Measurements from ENCODE around the gene SMAD6.

The SMAD6 gene

GRCh38 chr15:66770518-66771350 is 68.7 kb downstream of the SMAD6 start:
- H2AK5ac ChIP-seq (ENCODE audit: low read length), result no peak overlapping the region
- peaks cover 45% of the 10 kb centered on the region for H3K79me1 ChIP-seq (ENCODE audit: low read length)
- DNase-seq, result no peak
- H3K23ac ChIP-seq (ENCODE audit: low read length), result no peak overlapping the region
- no peak overlapping the region for H3K4me2 ChIP-seq (ENCODE audit: low read length)
- no peak overlapping the region for H4K5ac ChIP-seq (ENCODE audit: low read length)
- no peaks in the 10 kb centered on the region for H3K27me3 ChIP-seq (ENCODE audit: insufficient read depth, low read length, poor library complexity)
- H3K4me3 ChIP-seq (ENCODE audit: low read length), result no peak overlapping the region
- H2BK120ac ChIP-seq (ENCODE audit: low read depth, low read length), result no peak overlapping the region
- H4K8ac ChIP-seq (ENCODE audit: low read depth, low read length), result no peak overlapping the region
- peaks cover 31% of the 10 kb centered on the region for H3K79me2 ChIP-seq (ENCODE audit: control insufficient read depth, insufficient read depth, low read length)
- H3K4me1 ChIP-seq (ENCODE audit: control insufficient read depth, low read depth, low read length), result peaks cover 3% of the 10 kb centered on the region
- no CpG with 5 or more reads among the region's 14 CpGs for WGBS (ENCODE audit: extremely low coverage, insufficient coverage, low lambda C conversion rate)
- H3K18ac ChIP-seq (ENCODE audit: low read length), result peak overlapping the region; percentile 34
- no peak overlapping the region for H3K9ac ChIP-seq (ENCODE audit: low read length)
- H3K27ac ChIP-seq (ENCODE audit: low read depth, low read length), result no peak overlapping the region
- H3K36me3 ChIP-seq (ENCODE audit: control insufficient read depth, insufficient read depth, low read length), result peaks cover 5% of the 10 kb centered on the region
- no peak overlapping the region for H3K56ac ChIP-seq (ENCODE audit: low read length)
- H2BK5ac ChIP-seq (ENCODE audit: low read length), result no peak overlapping the region
- H2BK15ac ChIP-seq (replicated peaks; ENCODE audit: low read depth), result no peak overlapping the region
- H3K4ac ChIP-seq (ENCODE audit: low read depth, low read length), result no peak overlapping the region

GRCh38 chr15:66771351-66771650 is 69.3 kb downstream of the SMAD6 start:
- peaks cover 5% of the 10 kb centered on the region for H3K36me3 ChIP-seq (ENCODE audit: control insufficient read depth, insufficient read depth, low read length)
- H3K79me2 ChIP-seq (ENCODE audit: control insufficient read depth, insufficient read depth, low read length), result peaks cover 35% of the 10 kb centered on the region
- H3K27ac ChIP-seq (ENCODE audit: low read depth, low read length), result no peak overlapping the region
- DNase-seq, result no peak
- H3K4me2 ChIP-seq (ENCODE audit: low read length), result no peak overlapping the region
- H3K18ac ChIP-seq (ENCODE audit: low read length), result no peak overlapping the region
- H3K4me1 ChIP-seq (ENCODE audit: control insufficient read depth, low read depth, low read length), result peaks cover 3% of the 10 kb centered on the region
- no peak overlapping the region for H2AK5ac ChIP-seq (ENCODE audit: low read length)
- no peak overlapping the region for H3K23ac ChIP-seq (ENCODE audit: low read length)
- no peak overlapping the region for H2BK15ac ChIP-seq (replicated peaks; ENCODE audit: low read depth)
- H2BK5ac ChIP-seq (ENCODE audit: low read length), result no peak overlapping the region
- no CpG with 5 or more reads among the region's 5 CpGs for WGBS (ENCODE audit: extremely low coverage, insufficient coverage, low lambda C conversion rate)
- no peak overlapping the region for H3K4ac ChIP-seq (ENCODE audit: low read depth, low read length)
- no peak overlapping the region for H3K9ac ChIP-seq (ENCODE audit: low read length)
- peaks cover 46% of the 10 kb centered on the region for H3K79me1 ChIP-seq (ENCODE audit: low read length)
- H3K27me3 ChIP-seq (ENCODE audit: insufficient read depth, low read length, poor library complexity), result no peaks in the 10 kb centered on the region
- no peak overlapping the region for H3K56ac ChIP-seq (ENCODE audit: low read length)
- no peak overlapping the region for H3K4me3 ChIP-seq (ENCODE audit: low read length)
- no peak overlapping the region for H2BK120ac ChIP-seq (ENCODE audit: low read depth, low read length)
- no peak overlapping the region for H4K5ac ChIP-seq (ENCODE audit: low read length)
- no peak overlapping the region for H4K8ac ChIP-seq (ENCODE audit: low read depth, low read length)

DNA sequence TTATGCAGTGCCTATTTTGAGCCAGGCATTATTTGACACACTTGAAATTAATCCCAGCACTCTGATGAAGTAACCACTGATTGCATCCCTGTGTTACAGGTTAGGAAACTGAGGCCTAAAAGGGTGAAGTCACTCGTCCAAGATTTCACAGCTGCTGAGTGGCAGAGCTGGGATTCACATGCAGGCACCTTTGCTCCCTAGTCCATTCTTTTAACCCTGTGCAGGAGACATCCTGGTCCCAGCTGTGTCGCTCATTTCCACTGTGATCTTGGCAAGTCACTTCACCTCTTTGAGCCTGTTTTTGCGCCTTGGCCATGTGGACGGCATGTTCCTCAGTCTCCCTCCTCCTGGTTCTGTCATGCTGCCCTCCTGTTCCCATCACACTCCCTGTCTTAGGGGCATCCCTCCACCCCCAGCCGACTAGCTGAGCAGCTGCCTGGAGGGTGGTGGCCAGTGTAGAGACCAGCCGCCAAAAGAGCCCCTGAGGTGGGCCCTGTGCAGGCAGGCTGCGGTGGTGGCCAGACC is 70.6 kb downstream of the SMAD6 start:
- Histone ChIP-seq H3K36me3 (ENCODE audit: control insufficient read depth, insufficient read depth, low read length) (peaks cover 3% of the 10 kb centered on the region), H3K4me2 (ENCODE audit: low read length) (no peak overlapping the region), H3K79me2 (ENCODE audit: control insufficient read depth, insufficient read depth, low read length) (peaks cover 38% of the 10 kb centered on the region), H3K9ac (ENCODE audit: low read length) (no peak overlapping the region), H2BK120ac (ENCODE audit: low read depth, low read length) (no peak overlapping the region), H2BK5ac (ENCODE audit: low read length) (no peak overlapping the region), H3K4me1 (ENCODE audit: control insufficient read depth, low read depth, low read length) (peaks cover 3% of the 10 kb centered on the region), H3K23ac (ENCODE audit: low read length) (no peak overlapping the region), H4K8ac (ENCODE audit: low read depth, low read length) (no peak overlapping the region), H2BK15ac (replicated peaks; ENCODE audit: low read depth) (no peak overlapping the region), H3K27ac (ENCODE audit: low read depth, low read length) (peak overlapping the region; percentile 42), H3K4me3 (ENCODE audit: low read length) (no peak overlapping the region), H3K4ac (ENCODE audit: low read depth, low read length) (no peak overlapping the region), H3K56ac (ENCODE audit: low read length) (no peak overlapping the region), H3K18ac (ENCODE audit: low read length) (peak overlapping the region; percentile 7), H3K27me3 (ENCODE audit: insufficient read depth, low read length, poor library complexity) (no peaks in the 10 kb centered on the region), H3K79me1 (ENCODE audit: low read length) (peaks cover 50% of the 10 kb centered on the region), H4K5ac (ENCODE audit: low read length) (no peak overlapping the region), H2AK5ac (ENCODE audit: low read length) (no peak overlapping the region)
- no CpG with 5 or more reads among the region's 7 CpGs for WGBS (ENCODE audit: extremely low coverage, insufficient coverage, low lambda C conversion rate)
- no peak for DNase-seq

- Histone ChIP-seq H3K56ac (ENCODE audit: low read length) (peak overlapping the region; percentile 73), H2BK5ac (ENCODE audit: low read length) (no peak overlapping the region), H3K27me3 (ENCODE audit: insufficient read depth, low read length, poor library complexity) (no peaks in the 10 kb centered on the region), H4K5ac (ENCODE audit: low read length) (no peak overlapping the region), H3K36me3 (ENCODE audit: control insufficient read depth, insufficient read depth, low read length) (peaks cover 3% of the 10 kb centered on the region), H3K4ac (ENCODE audit: low read depth, low read length) (no peak overlapping the region), H3K27ac (ENCODE audit: low read depth, low read length) (peak overlapping the region; percentile 42), H3K23ac (ENCODE audit: low read length) (no peak overlapping the region), H2AK5ac (ENCODE audit: low read length) (no peak overlapping the region), H2BK120ac (ENCODE audit: low read depth, low read length) (no peak overlapping the region), H3K18ac (ENCODE audit: low read length) (peak overlapping the region; percentile 7), H3K4me2 (ENCODE audit: low read length) (no peak overlapping the region), H3K9ac (ENCODE audit: low read length) (peak overlapping the region; percentile 50), H3K4me3 (ENCODE audit: low read length) (no peak overlapping the region), H2BK15ac (replicated peaks; ENCODE audit: low read depth) (no peak overlapping the region), H3K79me1 (ENCODE audit: low read length) (peaks cover 50% of the 10 kb centered on the region), H3K4me1 (ENCODE audit: control insufficient read depth, low read depth, low read length) (peaks cover 3% of the 10 kb centered on the region), H3K79me2 (ENCODE audit: control insufficient read depth, insufficient read depth, low read length) (peaks cover 40% of the 10 kb centered on the region), H4K8ac (ENCODE audit: low read depth, low read length) (no peak overlapping the region)
- no CpG with 5 or more reads among the region's 12 CpGs for WGBS (ENCODE audit: extremely low coverage, insufficient coverage, low lambda C conversion rate)
- DNase-seq, result no peak
These were observed 71.3 kb downstream of the SMAD6 start for GRCh38 chr15:66773129-66773873.

DNA sequence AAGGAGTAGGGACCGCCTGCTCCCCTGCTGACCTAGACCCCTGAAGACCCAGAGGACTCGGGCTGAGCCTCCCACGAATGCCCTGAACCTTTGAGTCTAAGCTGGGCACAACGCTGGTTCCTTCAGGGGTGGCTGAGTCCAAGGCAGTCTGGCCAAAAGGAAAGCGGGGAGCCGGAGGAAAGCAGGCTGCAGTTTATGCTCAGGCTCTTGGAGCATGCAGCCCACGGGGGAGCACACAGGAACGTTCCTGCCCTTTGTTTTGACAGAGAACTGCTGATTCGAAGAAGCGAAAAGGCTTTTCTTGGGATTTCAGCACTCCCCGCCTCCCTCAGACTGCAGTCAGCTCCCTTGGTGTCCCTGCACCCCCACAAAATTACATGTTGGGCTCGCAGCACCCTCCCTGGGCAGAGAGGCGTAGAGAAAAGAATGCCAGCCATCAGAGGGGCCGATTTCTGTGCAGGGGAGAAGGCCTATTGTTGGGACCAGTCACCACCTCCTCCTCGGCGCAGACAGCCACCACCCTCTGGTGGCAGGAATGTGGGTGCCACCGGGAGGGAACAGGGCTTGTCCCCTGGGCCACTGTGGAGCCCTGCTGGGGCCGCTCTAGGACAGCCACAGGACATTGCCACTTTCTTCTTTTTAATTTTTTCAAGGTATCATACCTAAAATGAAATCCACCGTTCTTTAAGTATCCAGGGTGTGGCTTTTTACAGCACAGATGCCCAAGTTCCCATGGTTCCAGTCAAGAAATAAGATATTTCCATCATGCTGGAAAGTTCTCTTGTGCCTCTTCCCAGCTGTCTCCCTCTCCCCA is 72.2 kb downstream of the SMAD6 start:
- Histone ChIP-seq H3K4me3 (ENCODE audit: low read length) (no peak overlapping the region), H2BK15ac (replicated peaks; ENCODE audit: low read depth) (no peak overlapping the region), H2AK5ac (ENCODE audit: low read length) (no peak overlapping the region), H2BK120ac (ENCODE audit: low read depth, low read length) (no peak overlapping the region), H3K79me1 (ENCODE audit: low read length) (peaks cover 48% of the 10 kb centered on the region), H3K23ac (ENCODE audit: low read length) (peak overlapping the region; percentile 48), H3K56ac (ENCODE audit: low read length) (peak overlapping the region; percentile 73), H3K4me2 (ENCODE audit: low read length) (no peak overlapping the region), H3K4me1 (ENCODE audit: control insufficient read depth, low read depth, low read length) (peaks cover 3% of the 10 kb centered on the region), H4K8ac (ENCODE audit: low read depth, low read length) (no peak overlapping the region), H3K79me2 (ENCODE audit: control insufficient read depth, insufficient read depth, low read length) (peaks cover 38% of the 10 kb centered on the region), H2BK5ac (ENCODE audit: low read length) (peak overlapping the region; percentile 48), H3K18ac (ENCODE audit: low read length) (peak overlapping the region; percentile 3), H4K5ac (ENCODE audit: low read length) (no peak overlapping the region), H3K27ac (ENCODE audit: low read depth, low read length) (peak overlapping the region; percentile 33), H3K27me3 (ENCODE audit: insufficient read depth, low read length, poor library complexity) (no peaks in the 10 kb centered on the region), H3K36me3 (ENCODE audit: control insufficient read depth, insufficient read depth, low read length) (peaks cover 2% of the 10 kb centered on the region), H3K9ac (ENCODE audit: low read length) (peak overlapping the region; percentile 50), H3K4ac (ENCODE audit: low read depth, low read length) (no peak overlapping the region)
- DNase-seq, result peak; percentile 93
- WGBS (ENCODE audit: extremely low coverage, insufficient coverage, low lambda C conversion rate), result no CpG with 5 or more reads among the region's 19 CpGs
